ENCODE data around the gene PPP4R2.

PPP4R2 gene

DNA sequence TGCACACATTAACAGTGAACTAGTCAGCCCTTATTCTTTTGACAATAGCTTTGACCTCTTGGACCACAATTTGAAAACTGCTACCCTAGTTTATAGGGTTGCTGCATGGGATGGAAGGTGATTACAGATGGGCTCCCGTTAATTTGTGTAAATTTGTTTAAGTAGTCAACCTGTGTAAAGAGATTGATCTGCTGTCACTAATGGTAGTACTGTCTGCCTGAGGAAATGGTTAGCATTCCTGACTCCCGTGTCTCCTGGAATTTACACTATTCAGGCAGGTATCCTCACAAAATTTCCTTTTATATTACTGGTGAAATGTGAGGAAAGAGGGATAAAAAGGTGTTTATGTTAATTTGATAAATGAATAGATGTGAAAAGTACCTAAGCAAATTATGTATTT lies 49.6 kb downstream of the PPP4R2 start:
- H3K9ac ChIP-seq (ENCODE audit: low read length), result no peak overlapping the region
- no CpG with 5 or more reads among the region's 2 CpGs for WGBS (ENCODE audit: extremely low coverage, insufficient coverage, insufficient read length)
- no peak overlapping the region for H2BK5ac ChIP-seq (ENCODE audit: low read depth, low read length, poor library complexity)
- no peaks in the 10 kb centered on the region for H3K79me1 ChIP-seq (ENCODE audit: low read length)
- H3K27ac ChIP-seq (ENCODE audit: low read depth, low read length), result no peak overlapping the region
- peaks cover 0 to 8% of the 10 kb centered on the region in 2 experiments for H3K4me1 ChIP-seq (ENCODE audit: control insufficient read depth in 1 of 2, insufficient read depth in 2 of 2, low read length in 2 of 2)
- no peak overlapping the region for H3K18ac ChIP-seq (ENCODE audit: low read length)
- H3K14ac ChIP-seq (ENCODE audit: low read length), result no peak overlapping the region
- H4K8ac ChIP-seq (ENCODE audit: low read depth, low read length), result no peak overlapping the region
- no peak overlapping the region for H2AFZ ChIP-seq (ENCODE audit: insufficient read depth, low read length, poor library complexity)
- H2AK5ac ChIP-seq (ENCODE audit: low read length), result no peak overlapping the region
- no peak overlapping the region for H4K91ac ChIP-seq (ENCODE audit: low read depth, low read length)
- H3K23ac ChIP-seq (ENCODE audit: low read length), result no peak overlapping the region
- H2BK12ac ChIP-seq (ENCODE audit: low read length), result no peak overlapping the region
- peak overlapping the region; percentile 62 for H3K4ac ChIP-seq (ENCODE audit: low read depth, low read length)
- peaks cover 5 to 14% of the 10 kb centered on the region in 2 experiments for H3K36me3 ChIP-seq (ENCODE audit: control insufficient read depth in 1 of 2, insufficient read depth in 2 of 2, low read length in 2 of 2)
- no peak for DNase-seq
- peaks cover 5% of the 10 kb centered on the region for H3K79me2 ChIP-seq (ENCODE audit: control insufficient read depth, insufficient read depth, low read length, poor library complexity)
- H3K27me3 ChIP-seq (ENCODE audit: insufficient read depth, low read length), result no peaks in the 10 kb centered on the region
- H2BK120ac ChIP-seq (ENCODE audit: insufficient read depth, low read length, poor library complexity), result no peak overlapping the region
- H3K4me2 ChIP-seq (ENCODE audit: low read length), result peak overlapping the region; percentile 24
- no peaks in the 10 kb centered on the region for H3K9me3 ChIP-seq (ENCODE audit: insufficient read depth, low read depth, low read length)
- no peak overlapping the region for H3K4me3 ChIP-seq (ENCODE audit: low read depth, low read length)
- no peak overlapping the region for H4K12ac ChIP-seq (ENCODE audit: low read depth, low read length)

DNA sequence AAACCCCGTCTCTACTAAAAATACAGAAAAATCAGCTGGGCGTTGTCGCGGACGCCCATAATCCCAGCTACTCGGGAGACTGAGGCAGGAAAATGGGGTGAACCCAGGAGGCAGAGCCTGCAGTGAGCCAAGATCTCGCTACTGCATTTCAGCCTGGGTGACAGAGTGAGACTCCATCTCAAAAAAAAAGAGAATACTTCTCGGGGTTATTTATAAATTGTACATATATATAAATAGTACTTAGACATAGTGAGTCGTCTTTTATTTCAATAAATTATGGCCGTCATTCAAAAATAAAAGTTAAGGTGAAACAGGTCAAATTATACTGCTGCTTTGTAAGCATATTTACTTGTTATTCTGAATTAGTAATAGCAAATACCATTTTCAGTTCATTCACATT lies 52.7 kb downstream of the PPP4R2 start:
- H3K4ac ChIP-seq (ENCODE audit: low read depth, low read length), result no peak overlapping the region
- H3K23ac ChIP-seq (ENCODE audit: low read length), result no peak overlapping the region
- WGBS (ENCODE audit: extremely low coverage, insufficient coverage, insufficient read length), result no CpG with 5 or more reads among the region's 10 CpGs
- H3K36me3 ChIP-seq (ENCODE audit: control insufficient read depth in 1 of 2, insufficient read depth in 2 of 2, low read length in 2 of 2), result peaks cover 5 to 14% of the 10 kb centered on the region in 2 experiments
- no peak overlapping the region for H3K27ac ChIP-seq (ENCODE audit: low read depth, low read length)
- H3K4me2 ChIP-seq (ENCODE audit: low read length), result no peak overlapping the region
- peaks cover 0 to 7% of the 10 kb centered on the region in 2 experiments for H3K4me1 ChIP-seq (ENCODE audit: control insufficient read depth in 1 of 2, insufficient read depth in 2 of 2, low read length in 2 of 2)
- no peak overlapping the region for H2AFZ ChIP-seq (ENCODE audit: insufficient read depth, low read length, poor library complexity)
- H4K91ac ChIP-seq (ENCODE audit: low read depth, low read length), result no peak overlapping the region
- no peak overlapping the region for H2BK120ac ChIP-seq (ENCODE audit: insufficient read depth, low read length, poor library complexity)
- H3K4me3 ChIP-seq (ENCODE audit: low read depth, low read length), result no peak overlapping the region
- H3K27me3 ChIP-seq (ENCODE audit: insufficient read depth, low read length), result no peaks in the 10 kb centered on the region
- no peak overlapping the region for H3K18ac ChIP-seq (ENCODE audit: low read length)
- H3K9ac ChIP-seq (ENCODE audit: low read length), result no peak overlapping the region
- no peaks in the 10 kb centered on the region for H3K79me1 ChIP-seq (ENCODE audit: low read length)
- H4K8ac ChIP-seq (ENCODE audit: low read depth, low read length), result no peak overlapping the region
- no peak overlapping the region for H3K14ac ChIP-seq (ENCODE audit: low read length)
- H3K79me2 ChIP-seq (ENCODE audit: control insufficient read depth, insufficient read depth, low read length, poor library complexity), result peaks cover 8% of the 10 kb centered on the region
- H4K12ac ChIP-seq (ENCODE audit: low read depth, low read length), result no peak overlapping the region
- DNase-seq, result no peak
- H2BK12ac ChIP-seq (ENCODE audit: low read length), result no peak overlapping the region
- no peak overlapping the region for H2AK5ac ChIP-seq (ENCODE audit: low read length)
- no peak overlapping the region for H2BK5ac ChIP-seq (ENCODE audit: low read depth, low read length, poor library complexity)
- no peaks in the 10 kb centered on the region for H3K9me3 ChIP-seq (ENCODE audit: insufficient read depth, low read depth, low read length)

DNA sequence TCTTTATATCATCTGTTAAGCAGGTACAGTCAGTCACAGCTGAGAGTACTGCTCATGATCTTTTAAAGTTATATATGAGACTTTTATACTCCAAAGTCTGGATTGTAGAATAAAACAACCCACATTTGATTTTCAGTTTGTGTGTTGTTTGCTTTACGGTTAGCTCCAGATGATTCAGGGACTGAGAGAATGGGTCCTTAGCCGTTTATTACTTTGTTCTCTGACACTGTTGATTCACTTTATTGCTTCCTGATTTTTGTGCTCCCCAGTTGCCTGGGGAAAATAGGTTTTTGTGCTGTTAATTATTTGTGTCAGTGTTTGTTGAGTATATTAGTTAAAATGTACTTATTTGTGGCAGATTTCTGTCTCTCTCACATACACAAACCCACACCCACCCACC lies 56.2 kb downstream of the PPP4R2 start:
- Histone ChIP-seq H2BK5ac (ENCODE audit: low read depth, low read length, poor library complexity) (no peak overlapping the region), H3K23ac (ENCODE audit: low read length) (no peak overlapping the region), H3K27me3 (ENCODE audit: insufficient read depth, low read length) (no peaks in the 10 kb centered on the region), H3K79me1 (ENCODE audit: low read length) (no peaks in the 10 kb centered on the region), H3K9ac (ENCODE audit: low read length) (no peak overlapping the region), H4K91ac (ENCODE audit: low read depth, low read length) (no peak overlapping the region), H3K14ac (ENCODE audit: low read length) (no peak overlapping the region), H3K4me3 (ENCODE audit: low read depth, low read length) (no peak overlapping the region), H4K12ac (ENCODE audit: low read depth, low read length) (no peak overlapping the region), H3K79me2 (ENCODE audit: control insufficient read depth, insufficient read depth, low read length, poor library complexity) (peaks cover 4% of the 10 kb centered on the region), H2AFZ (ENCODE audit: insufficient read depth, low read length, poor library complexity) (no peak overlapping the region), H2BK12ac (ENCODE audit: low read length) (no peak overlapping the region), H3K36me3 (ENCODE audit: control insufficient read depth in 1 of 2, insufficient read depth in 2 of 2, low read length in 2 of 2) (peaks cover 3 to 12% of the 10 kb centered on the region in 2 experiments), H2BK120ac (ENCODE audit: insufficient read depth, low read length, poor library complexity) (no peak overlapping the region), H3K4ac (ENCODE audit: low read depth, low read length) (no peak overlapping the region), H3K18ac (ENCODE audit: low read length) (no peak overlapping the region), H3K4me1 (ENCODE audit: control insufficient read depth in 1 of 2, insufficient read depth in 2 of 2, low read length in 2 of 2) (no peaks in the 10 kb centered on the region), H3K9me3 (ENCODE audit: insufficient read depth, low read depth, low read length) (no peaks in the 10 kb centered on the region), H4K8ac (ENCODE audit: low read depth, low read length) (no peak overlapping the region), H3K27ac (ENCODE audit: low read depth, low read length) (no peak overlapping the region), H3K4me2 (ENCODE audit: low read length) (no peak overlapping the region), H2AK5ac (ENCODE audit: low read length) (no peak overlapping the region)
- no CpG with 5 or more reads among the region's 2 CpGs for WGBS (ENCODE audit: extremely low coverage, insufficient coverage, insufficient read length)
- DNase-seq, result no peak

DNA sequence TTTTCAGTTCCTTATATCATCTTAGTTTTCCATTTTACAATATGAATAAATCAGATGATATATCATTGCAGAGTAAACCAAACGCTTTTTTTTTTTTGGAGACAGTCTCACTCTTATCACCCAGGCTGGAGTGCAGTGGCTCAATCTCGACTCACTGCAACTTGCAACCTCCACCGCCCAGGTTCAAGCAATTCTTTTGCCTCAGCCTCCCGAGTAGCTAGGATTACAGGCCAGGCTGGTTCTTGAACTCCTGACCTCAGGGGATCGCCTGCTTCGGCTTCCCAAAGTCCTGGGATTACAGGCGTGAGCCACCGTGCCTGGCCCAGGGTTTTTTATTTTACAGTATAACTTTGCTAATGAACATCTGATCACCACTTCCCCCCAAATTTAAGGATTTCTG lies 59.0 kb downstream of the PPP4R2 start:
- Histone ChIP-seq H4K91ac (ENCODE audit: low read depth, low read length) (no peak overlapping the region), H4K12ac (ENCODE audit: low read depth, low read length) (no peak overlapping the region), H3K27me3 (ENCODE audit: insufficient read depth, low read length) (no peaks in the 10 kb centered on the region), H3K4me1 (ENCODE audit: control insufficient read depth in 1 of 2, insufficient read depth in 2 of 2, low read length in 2 of 2) (no peaks in the 10 kb centered on the region), H3K36me3 (ENCODE audit: control insufficient read depth in 1 of 2, insufficient read depth in 2 of 2, low read length in 2 of 2) (peaks cover 0 to 2% of the 10 kb centered on the region in 2 experiments), H3K23ac (ENCODE audit: low read length) (no peak overlapping the region), H3K9me3 (ENCODE audit: insufficient read depth, low read depth, low read length) (no peaks in the 10 kb centered on the region), H2BK120ac (ENCODE audit: insufficient read depth, low read length, poor library complexity) (no peak overlapping the region), H4K8ac (ENCODE audit: low read depth, low read length) (no peak overlapping the region), H3K14ac (ENCODE audit: low read length) (no peak overlapping the region), H3K4ac (ENCODE audit: low read depth, low read length) (no peak overlapping the region), H3K79me1 (ENCODE audit: low read length) (no peaks in the 10 kb centered on the region), H2AK5ac (ENCODE audit: low read length) (no peak overlapping the region), H3K9ac (ENCODE audit: low read length) (no peak overlapping the region), H2BK12ac (ENCODE audit: low read length) (no peak overlapping the region), H3K27ac (ENCODE audit: low read depth, low read length) (no peak overlapping the region), H2BK5ac (ENCODE audit: low read depth, low read length, poor library complexity) (no peak overlapping the region), H3K18ac (ENCODE audit: low read length) (no peak overlapping the region), H2AFZ (ENCODE audit: insufficient read depth, low read length, poor library complexity) (no peak overlapping the region), H3K4me3 (ENCODE audit: low read depth, low read length) (no peak overlapping the region), H3K79me2 (ENCODE audit: control insufficient read depth, insufficient read depth, low read length, poor library complexity) (peaks cover 3% of the 10 kb centered on the region), H3K4me2 (ENCODE audit: low read length) (no peak overlapping the region)
- no CpG with 5 or more reads among the region's 8 CpGs for WGBS (ENCODE audit: extremely low coverage, insufficient coverage, insufficient read length)
- no peak for DNase-seq

Measured in trophoblast cell (in vitro differentiated cells and primary cell).